ENCODE results near the gene ENPEP. TPM values are rescaled to one million over a fixed set of nuclear protein-coding genes. Genes with fewer than 3 reads are reported as not detected.
"Not testable (repeated sequence)": the region's sequence is repeated elsewhere in the genome, so short reads cannot be mapped to it uniquely, and the experiment has no call there.

The ENPEP gene
- under 1 TPM in 1 of 2 experiments, not detected in 1; 0.02 TPM for total RNA-seq

GRCh38 chr4:110475881-110476818 lies at the start of gene ENPEP:
ENPEP (plus strand) TSS chr4:110476155; CDS start chr4:110476415, 260 bp downstream.
- DNase-seq = no peak
- ChIA-PET CTCF (no interaction called here), POLR2A (no interaction called here)
- Mint-ChIP-seq H3K27me3 (peaks cover 10% of the 10 kb centered on the region), H3K4me1 (no peaks in the 10 kb centered on the region), H3K9me3 (no peaks in the 10 kb centered on the region), H3K27ac (no peak within 1 kb of the TSS), H3K4me3 (no peak within 1 kb of the TSS), H3K36me3 (ENCODE audit: low read depth) (no peaks in the 10 kb centered on the region)

- POLR2A ChIA-PET; H3K36me3 Mint-ChIP-seq (ENCODE audit: low read depth); H3K27ac Mint-ChIP-seq; H3K9me3 Mint-ChIP-seq; H3K4me3 Mint-ChIP-seq; CTCF ChIA-PET; H3K4me1 Mint-ChIP-seq; DNase-seq: not testable (repeated sequence)
- H3K27me3 Mint-ChIP-seq = peaks cover 15% of the 10 kb centered on the region
These were observed 44.1 kb upstream of the ENPEP start for GRCh38 chr4:110431805-110432204.

- POLR2A ChIA-PET; CTCF ChIA-PET; H3K4me1 Mint-ChIP-seq; H3K36me3 Mint-ChIP-seq (ENCODE audit: low read depth); H3K27ac Mint-ChIP-seq; H3K9me3 Mint-ChIP-seq; H3K27me3 Mint-ChIP-seq; DNase-seq; H3K4me3 Mint-ChIP-seq: not testable (repeated sequence)
These were observed 38.7 kb upstream of the ENPEP start for GRCh38 chr4:110437292-110437691.

- not testable (repeated sequence) for H3K36me3 Mint-ChIP-seq (ENCODE audit: low read depth); H3K27ac Mint-ChIP-seq; DNase-seq
These were observed 36.7 kb upstream of the ENPEP start for GRCh38 chr4:110439209-110439608.

GRCh38 chr4:110442309-110442708 lies 33.6 kb upstream of the ENPEP start:
- peaks cover 10% of the 10 kb centered on the region for H3K27me3 Mint-ChIP-seq
- H3K4me3 Mint-ChIP-seq = no peak overlapping the region
- no peaks in the 10 kb centered on the region for H3K36me3 Mint-ChIP-seq (ENCODE audit: low read depth)
- POLR2A ChIA-PET = no interaction called here
- no peak overlapping the region for H3K27ac Mint-ChIP-seq
- no peak for DNase-seq
- no peaks in the 10 kb centered on the region for H3K9me3 Mint-ChIP-seq
- H3K4me1 Mint-ChIP-seq = no peaks in the 10 kb centered on the region
- CTCF ChIA-PET = no interaction called here

More at GRCh38 chr4:110439209-110439608, 36.7 kb upstream of the ENPEP start:
- peaks cover 13% of the 10 kb centered on the region for H3K27me3 Mint-ChIP-seq
- H3K9me3 Mint-ChIP-seq, H3K4me3 Mint-ChIP-seq, H3K4me1 Mint-ChIP-seq, POLR2A ChIA-PET, CTCF ChIA-PET: not testable (repeated sequence)

- Mint-ChIP-seq H3K27ac (no peak overlapping the region), H3K36me3 (ENCODE audit: low read depth) (no peaks in the 10 kb centered on the region), H3K4me1 (no peaks in the 10 kb centered on the region), H3K27me3 (peaks cover 10% of the 10 kb centered on the region), H3K4me3 (no peak overlapping the region), H3K9me3 (no peaks in the 10 kb centered on the region)
- POLR2A ChIA-PET = no interaction called here
- no peak for DNase-seq
- CTCF ChIA-PET = no interaction called here
These were observed 33.2 kb upstream of the ENPEP start for GRCh38 chr4:110442788-110443187.

GRCh38 chr4:110449947-110450346 lies 26.0 kb upstream of the ENPEP start:
- H3K4me3 Mint-ChIP-seq = no peak overlapping the region
- H3K36me3 Mint-ChIP-seq (ENCODE audit: low read depth) = no peaks in the 10 kb centered on the region
- H3K27me3 Mint-ChIP-seq = peaks cover 9% of the 10 kb centered on the region
- no peaks in the 10 kb centered on the region for H3K4me1 Mint-ChIP-seq
- no peak for DNase-seq
- ChIA-PET POLR2A (no interaction called here), CTCF (interaction anchor here (0.6 kb wide), 1 partner anchor 831 kb away, joined by 3 read pairs; no protein-coding TSS in a partner anchor)
- H3K9me3 Mint-ChIP-seq = no peaks in the 10 kb centered on the region
- no peak overlapping the region for H3K27ac Mint-ChIP-seq

GRCh38 chr4:110452546-110452945 lies 23.4 kb upstream of the ENPEP start:
- no peaks in the 10 kb centered on the region for H3K36me3 Mint-ChIP-seq (ENCODE audit: low read depth)
- H3K9me3 Mint-ChIP-seq = no peaks in the 10 kb centered on the region
- no peak overlapping the region for H3K27ac Mint-ChIP-seq
- no peaks in the 10 kb centered on the region for H3K4me1 Mint-ChIP-seq
- no peak for DNase-seq
- CTCF ChIA-PET = no interaction called here
- H3K27me3 Mint-ChIP-seq = peaks cover 20% of the 10 kb centered on the region
- POLR2A ChIA-PET = no interaction called here
- no peak overlapping the region for H3K4me3 Mint-ChIP-seq

- no peak for DNase-seq
- peaks cover 25% of the 10 kb centered on the region for H3K27me3 Mint-ChIP-seq
- H3K27ac Mint-ChIP-seq = no peak overlapping the region
- CTCF ChIA-PET = no interaction called here
- no peaks in the 10 kb centered on the region for H3K36me3 Mint-ChIP-seq (ENCODE audit: low read depth)
- no peaks in the 10 kb centered on the region for H3K4me1 Mint-ChIP-seq
- POLR2A ChIA-PET = no interaction called here
- no peak overlapping the region for H3K4me3 Mint-ChIP-seq
- no peaks in the 10 kb centered on the region for H3K9me3 Mint-ChIP-seq
These were observed 21.5 kb upstream of the ENPEP start for GRCh38 chr4:110454441-110454840.

- no peak for DNase-seq
- CTCF ChIA-PET = no interaction called here
These were observed 17.3 kb upstream of the ENPEP start for GRCh38 chr4:110458494-110459266.

GRCh38 chr4:110460074-110460746 lies 15.7 kb upstream of the ENPEP start:
- ChIA-PET CTCF (no interaction called here), POLR2A (no interaction called here)
- Mint-ChIP-seq H3K27ac (no peak overlapping the region), H3K4me3 (no peak overlapping the region), H3K4me1 (no peaks in the 10 kb centered on the region), H3K9me3 (no peaks in the 10 kb centered on the region), H3K36me3 (ENCODE audit: low read depth) (no peaks in the 10 kb centered on the region), H3K27me3 (peaks cover 15% of the 10 kb centered on the region)
- DNase-seq = no peak

More at GRCh38 chr4:110458494-110459266, 17.3 kb upstream of the ENPEP start:
- no peak overlapping the region for H3K4me3 Mint-ChIP-seq
- no peaks in the 10 kb centered on the region for H3K36me3 Mint-ChIP-seq (ENCODE audit: low read depth)
- no peaks in the 10 kb centered on the region for H3K4me1 Mint-ChIP-seq
- no peak overlapping the region for H3K27ac Mint-ChIP-seq
- H3K9me3 Mint-ChIP-seq = no peaks in the 10 kb centered on the region
- POLR2A ChIA-PET = no interaction called here
- H3K27me3 Mint-ChIP-seq = peaks cover 19% of the 10 kb centered on the region

GRCh38 chr4:110467400-110467799 lies 8.6 kb upstream of the ENPEP start:
- Mint-ChIP-seq H3K4me3 (no peak overlapping the region), H3K27ac (no peak overlapping the region), H3K36me3 (ENCODE audit: low read depth) (no peaks in the 10 kb centered on the region), H3K4me1 (peaks cover 12% of the 10 kb centered on the region), H3K9me3 (no peaks in the 10 kb centered on the region), H3K27me3 (no peaks in the 10 kb centered on the region)
- no peak for DNase-seq
- ChIA-PET CTCF (no interaction called here), POLR2A (no interaction called here)
